RWPE1 (cell line): Measurements from ENCODE around the gene DMAC2.

Experiments
- CTCF ChIA-PET: fragments of 350-600 bp; sonication (Branson Sonifier 250); formaldehyde crosslinking; extraction: SDS; loops from one replicate; lab custom pipeline; 2021; lab: Yijun Ruan, JAX
- POLR2A ChIA-PET: fragments of 400-600 bp; formaldehyde crosslinking; extraction: SDS; loops from one replicate; lab custom pipeline; 2020; ENCODE audit warnings: antibody characterized with exemption; ENCODE audit not compliant: low non-redundant PET; lab: Yijun Ruan, JAX
- DNase-seq: peaks from one replicate; pipeline ENCODE4 v3.0.0; 2012; ENCODE audit warnings: low spot score
- H3K27ac ChIP-seq: fragments of 450-650 bp; 2 replicates; pipeline ENCODE4 v1.5.1; 2017
- CTCF ChIP-seq: fragments of 450-650 bp; conservative IDR thresholded peaks from 2 replicates; pipeline ENCODE4 v1.5.1; 2017; ENCODE audit warnings: low read depth, mild to moderate bottlenecking

Gene DMAC2

GRCh38 chr19:41455936-41456335 is 16.2 kb upstream of the DMAC2 start:
- DNase-seq, result no peak
- H3K27ac ChIP-seq, result no peak overlapping the region
- ChIA-PET POLR2A (no interaction called here), CTCF (no interaction called here)
- no peak for TF ChIP-seq CTCF

GRCh38 chr19:41452584-41453275 is 13.0 kb upstream of the DMAC2 start:
- DNase-seq, result no peak
- ChIA-PET POLR2A (no interaction called here), CTCF (no interaction called here)
- H3K27ac ChIP-seq, result no peak overlapping the region
- TF ChIP-seq CTCF, result no peak

- POLR2A ChIA-PET, result no interaction called here
- CTCF ChIA-PET, result interaction anchor here (0.6 to 5.5 kb wide), 12 partner anchors 13 to 262 kb away, joined by 3 to 39 read pairs (median 4); partner anchors contain the start of gene CEACAM21
- TF ChIP-seq CTCF, result no peak
- DNase-seq, result no peak
- H3K27ac ChIP-seq, result no peak overlapping the region
These were observed 10.1 kb upstream of the DMAC2 start for GRCh38 chr19:41449865-41450178.

- CTCF ChIA-PET, result interaction anchor here (0.6 to 5.5 kb wide), 22 partner anchors 8 to 720 kb away, joined by 3 to 39 read pairs (median 3); partner anchors contain the start of gene CEACAM21
- peak; percentile 83 for DNase-seq
- H3K27ac ChIP-seq, result no peak overlapping the region
- POLR2A ChIA-PET, result no interaction called here
- TF ChIP-seq CTCF, result peak; percentile 97
These were observed 9.6 kb upstream of the DMAC2 start for GRCh38 chr19:41449079-41449864.

GRCh38 chr19:41447732-41448332 is 8.1 kb upstream of the DMAC2 start:
- ChIA-PET POLR2A (no interaction called here), CTCF (interaction anchor here (0.6 to 5.5 kb wide), 5 partner anchors 19 to 145 kb away, joined by 3 to 39 read pairs (median 10); no protein-coding TSS in a partner anchor)
- TF ChIP-seq CTCF, result no peak
- DNase-seq, result no peak
- no peak overlapping the region for H3K27ac ChIP-seq

GRCh38 chr19:41445575-41445974 is 5.9 kb upstream of the DMAC2 start:
- CTCF ChIA-PET, result interaction anchor here (0.6 kb wide), 1 partner anchor 120 kb away, joined by 4 read pairs; no protein-coding TSS in a partner anchor
- no peak for TF ChIP-seq CTCF
- POLR2A ChIA-PET, result no interaction called here
- H3K27ac ChIP-seq, result no peak overlapping the region
- DNase-seq, result no peak
